Measurements from ENCODE around the gene NCR2.

DNA sequence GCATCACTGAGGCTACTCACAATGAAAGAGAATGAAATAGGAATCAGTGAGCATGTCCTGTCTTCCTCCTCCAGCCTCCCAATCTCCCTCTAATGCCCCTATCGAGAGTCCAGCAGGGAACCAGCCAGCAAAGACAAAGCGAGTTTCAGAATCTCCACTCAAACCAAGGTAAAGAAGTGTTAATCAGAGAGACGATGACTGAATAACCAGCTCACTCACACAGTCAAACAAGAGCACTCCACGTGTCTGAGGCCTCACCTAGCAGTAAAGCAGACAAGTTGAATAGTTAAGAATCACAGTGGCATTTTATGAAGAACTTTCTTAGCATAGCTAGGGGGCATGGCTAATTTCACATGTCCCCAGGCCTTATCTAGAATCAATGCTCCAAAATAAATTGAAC, 45.6 kb upstream of the NCR2 start:
- no peak for TF ChIP-seq FOXM1 (IDR thresholded peaks at IDR 0.05; ENCODE audit: borderline replicate concordance)
- TF ChIP-seq NFRKB (IDR thresholded peaks at IDR 0.05) = no peak
- TF ChIP-seq TARDBP (IDR thresholded peaks at IDR 0.05) = no peak
- no peak for TF ChIP-seq SUZ12 (IDR thresholded peaks at IDR 0.05)
